Neural crest cell (in vitro differentiated cells): ENCODE measurements around the gene CCDC18. TPM values are rescaled to one million over a fixed set of nuclear protein-coding genes. Genes with fewer than 3 reads are reported as not detected.

Experiments
- DNase-seq: peaks from one replicate; pipeline ENCODE4 v3.0.0; 2021; ENCODE audit warnings: low read depth, mixed read lengths, low spot score
- H3K27ac Mint-ChIP-seq: one replicate; pipeline ENCODE4 v1.8.0; 2021; ENCODE audit warnings: mild to moderate bottlenecking, mixed read lengths; ENCODE audit not compliant: unreplicated experiment
- H3K27me3 Mint-ChIP-seq: 2 replicates; pipeline ENCODE4 v1.8.0; 2021; ENCODE audit warnings: low read depth, mild to moderate bottlenecking, mixed read lengths
- H3K36me3 Mint-ChIP-seq: 2 replicates; pipeline ENCODE4 v1.8.0; 2021; ENCODE audit warnings: low read depth, mild to moderate bottlenecking, mixed read lengths
- H3K4me1 Mint-ChIP-seq: 2 replicates; pipeline ENCODE4 v1.8.0; 2021; ENCODE audit warnings: mixed read lengths
- H3K4me3 Mint-ChIP-seq: one replicate; pipeline ENCODE4 v1.8.0; 2021; ENCODE audit warnings: mild to moderate bottlenecking, mixed read lengths
- H3K9me3 Mint-ChIP-seq: 2 replicates; pipeline ENCODE4 v1.8.0; 2021; ENCODE audit warnings: mixed read lengths
- long read RNA-seq: library from polyadenylated mRNA; unstranded; transcript quantifications from one replicate; pipeline ENCODE4 v2.0.0, GENCODE V29; 2020
- total RNA-seq: library from RNA; stranded (reverse); gene quantifications from 2 replicates; pipeline ENCODE4 v1.2.1, GENCODE V29; 2021
- TF ChIP-seq, protein P1 (sequence below): fragments of 200-600 bp; sonication (generic); conservative IDR thresholded peaks from 2 replicates; pipeline ENCODE4 v1.5.0; 2021; ENCODE audit warnings: antibody characterized with exemption, mild to moderate bottlenecking

Gene CCDC18, protein sequence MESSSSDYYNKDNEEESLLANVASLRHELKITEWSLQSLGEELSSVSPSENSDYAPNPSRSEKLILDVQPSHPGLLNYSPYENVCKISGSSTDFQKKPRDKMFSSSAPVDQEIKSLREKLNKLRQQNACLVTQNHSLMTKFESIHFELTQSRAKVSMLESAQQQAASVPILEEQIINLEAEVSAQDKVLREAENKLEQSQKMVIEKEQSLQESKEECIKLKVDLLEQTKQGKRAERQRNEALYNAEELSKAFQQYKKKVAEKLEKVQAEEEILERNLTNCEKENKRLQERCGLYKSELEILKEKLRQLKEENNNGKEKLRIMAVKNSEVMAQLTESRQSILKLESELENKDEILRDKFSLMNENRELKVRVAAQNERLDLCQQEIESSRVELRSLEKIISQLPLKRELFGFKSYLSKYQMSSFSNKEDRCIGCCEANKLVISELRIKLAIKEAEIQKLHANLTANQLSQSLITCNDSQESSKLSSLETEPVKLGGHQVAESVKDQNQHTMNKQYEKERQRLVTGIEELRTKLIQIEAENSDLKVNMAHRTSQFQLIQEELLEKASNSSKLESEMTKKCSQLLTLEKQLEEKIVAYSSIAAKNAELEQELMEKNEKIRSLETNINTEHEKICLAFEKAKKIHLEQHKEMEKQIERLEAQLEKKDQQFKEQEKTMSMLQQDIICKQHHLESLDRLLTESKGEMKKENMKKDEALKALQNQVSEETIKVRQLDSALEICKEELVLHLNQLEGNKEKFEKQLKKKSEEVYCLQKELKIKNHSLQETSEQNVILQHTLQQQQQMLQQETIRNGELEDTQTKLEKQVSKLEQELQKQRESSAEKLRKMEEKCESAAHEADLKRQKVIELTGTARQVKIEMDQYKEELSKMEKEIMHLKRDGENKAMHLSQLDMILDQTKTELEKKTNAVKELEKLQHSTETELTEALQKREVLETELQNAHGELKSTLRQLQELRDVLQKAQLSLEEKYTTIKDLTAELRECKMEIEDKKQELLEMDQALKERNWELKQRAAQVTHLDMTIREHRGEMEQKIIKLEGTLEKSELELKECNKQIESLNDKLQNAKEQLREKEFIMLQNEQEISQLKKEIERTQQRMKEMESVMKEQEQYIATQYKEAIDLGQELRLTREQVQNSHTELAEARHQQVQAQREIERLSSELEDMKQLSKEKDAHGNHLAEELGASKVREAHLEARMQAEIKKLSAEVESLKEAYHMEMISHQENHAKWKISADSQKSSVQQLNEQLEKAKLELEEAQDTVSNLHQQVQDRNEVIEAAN (N-terminal part only)
- total RNA-seq = 20.8 and 21.0 TPM in 2 replicates
- long read RNA-seq, partial matches to known transcripts = 4 of 17 reads
- long read RNA-seq, other reads (novel, unspliced or antisense) = 12 of 17 reads

DNA sequence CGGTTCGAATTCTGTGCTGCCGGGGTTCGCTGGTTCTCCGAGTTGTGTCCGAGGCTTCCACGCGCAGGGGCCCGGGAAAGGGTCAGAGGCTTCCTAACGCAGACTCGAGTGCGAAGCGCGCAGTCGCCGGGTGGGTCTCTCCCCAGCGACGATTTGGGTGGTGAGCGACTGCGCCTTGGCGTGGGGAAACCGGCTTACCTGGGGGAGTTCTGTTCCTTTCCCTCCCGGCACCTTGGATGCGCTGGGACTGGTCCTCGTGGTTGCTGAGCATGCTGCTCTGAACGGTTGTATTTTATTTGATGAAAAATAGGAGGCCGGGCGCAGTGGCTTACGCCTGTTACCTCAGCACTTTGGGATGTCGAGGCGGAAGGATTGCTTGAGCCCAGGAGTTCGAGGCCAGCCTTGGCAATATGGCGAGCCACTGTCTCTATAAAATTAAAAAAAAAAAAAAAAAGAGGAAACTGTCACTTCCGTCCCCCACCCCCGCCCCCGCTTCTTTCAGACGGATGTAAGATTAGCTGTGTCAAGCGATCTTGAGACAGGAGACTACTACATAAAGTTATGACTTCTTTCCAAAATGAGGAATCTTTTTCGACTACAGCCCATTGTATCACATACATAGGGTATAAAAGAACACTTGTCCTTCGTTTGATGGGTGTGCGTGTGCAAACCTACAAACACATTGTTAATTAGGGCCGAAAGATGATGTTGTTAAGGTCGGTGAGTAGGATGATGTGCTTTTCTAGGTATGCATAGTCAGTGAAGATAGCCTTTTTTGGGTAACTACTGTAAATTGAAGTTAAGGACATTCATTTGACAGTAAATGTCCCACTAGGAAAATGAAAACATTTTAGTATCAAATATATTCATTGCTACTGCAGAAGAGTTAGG lies at the start of gene CCDC18:
CCDC18 (plus strand) TSS at position 2 of the 891 bp plus-strand sequence. CDS start 2,638 bp downstream, outside the sequence.
- no peaks in the 10 kb centered on the region for H3K9me3 Mint-ChIP-seq
- peak within 1 kb of the TSS; percentile 99 for H3K27ac Mint-ChIP-seq
- no peaks in the 10 kb centered on the region for H3K36me3 Mint-ChIP-seq
- H3K4me3 Mint-ChIP-seq = peak within 1 kb of the TSS; percentile 92
- no peak for DNase-seq
- TF ChIP-seq, protein P1, sequence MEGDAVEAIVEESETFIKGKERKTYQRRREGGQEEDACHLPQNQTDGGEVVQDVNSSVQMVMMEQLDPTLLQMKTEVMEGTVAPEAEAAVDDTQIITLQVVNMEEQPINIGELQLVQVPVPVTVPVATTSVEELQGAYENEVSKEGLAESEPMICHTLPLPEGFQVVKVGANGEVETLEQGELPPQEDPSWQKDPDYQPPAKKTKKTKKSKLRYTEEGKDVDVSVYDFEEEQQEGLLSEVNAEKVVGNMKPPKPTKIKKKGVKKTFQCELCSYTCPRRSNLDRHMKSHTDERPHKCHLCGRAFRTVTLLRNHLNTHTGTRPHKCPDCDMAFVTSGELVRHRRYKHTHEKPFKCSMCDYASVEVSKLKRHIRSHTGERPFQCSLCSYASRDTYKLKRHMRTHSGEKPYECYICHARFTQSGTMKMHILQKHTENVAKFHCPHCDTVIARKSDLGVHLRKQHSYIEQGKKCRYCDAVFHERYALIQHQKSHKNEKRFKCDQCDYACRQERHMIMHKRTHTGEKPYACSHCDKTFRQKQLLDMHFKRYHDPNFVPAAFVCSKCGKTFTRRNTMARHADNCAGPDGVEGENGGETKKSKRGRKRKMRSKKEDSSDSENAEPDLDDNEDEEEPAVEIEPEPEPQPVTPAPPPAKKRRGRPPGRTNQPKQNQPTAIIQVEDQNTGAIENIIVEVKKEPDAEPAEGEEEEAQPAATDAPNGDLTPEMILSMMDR = no peak
- peaks cover 32% of the 10 kb centered on the region for H3K4me1 Mint-ChIP-seq
- H3K27me3 Mint-ChIP-seq = no peaks in the 10 kb centered on the region

DNA sequence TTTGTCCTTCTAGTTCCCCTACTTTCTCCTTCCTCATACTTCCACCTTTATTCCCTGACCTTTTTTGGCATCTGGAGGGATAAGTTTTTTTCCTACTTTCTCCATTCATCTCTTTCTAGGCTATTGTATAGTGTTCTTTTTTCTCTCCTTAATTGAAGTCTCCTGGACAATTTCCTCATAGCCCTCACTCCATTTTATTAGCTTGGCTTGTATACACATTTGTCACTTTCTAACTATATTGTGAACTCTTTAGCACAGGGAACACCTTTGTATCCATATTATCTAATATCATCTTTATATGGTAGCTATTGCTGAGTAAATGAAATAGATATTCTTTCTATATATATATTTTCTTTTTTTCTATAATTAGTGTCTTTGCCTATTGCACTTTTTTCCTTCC lies 47.9 kb upstream of the CCDC18 start:
- no peak overlapping the region for H3K4me3 Mint-ChIP-seq
- no peaks in the 10 kb centered on the region for H3K4me1 Mint-ChIP-seq
- no peaks in the 10 kb centered on the region for H3K27me3 Mint-ChIP-seq
- peaks cover 5% of the 10 kb centered on the region for H3K36me3 Mint-ChIP-seq
- TF ChIP-seq, protein P1 = no peak
- DNase-seq = no peak
- no peak overlapping the region for H3K27ac Mint-ChIP-seq
- H3K9me3 Mint-ChIP-seq = no peaks in the 10 kb centered on the region

DNA sequence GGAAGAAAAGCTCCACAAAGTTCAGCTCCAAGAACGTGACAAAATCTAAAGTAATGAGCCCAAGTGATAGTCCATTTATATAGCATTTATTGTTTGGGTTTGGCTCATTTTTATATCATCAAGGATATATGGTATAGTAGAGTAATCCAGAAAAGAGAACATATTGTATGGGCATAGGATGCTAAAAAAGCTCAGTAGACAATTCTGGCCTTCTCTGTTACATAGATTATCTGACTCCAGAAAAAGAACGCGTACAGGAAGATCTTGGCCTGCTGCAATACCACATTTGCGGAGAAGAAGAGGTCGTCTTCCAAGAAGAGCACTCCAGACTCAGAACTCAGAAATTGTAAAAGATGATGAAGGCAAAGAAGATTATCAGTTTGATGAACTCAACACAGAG lies 44.1 kb upstream of the CCDC18 start:
- TF ChIP-seq, protein P1 = no peak
- H3K27me3 Mint-ChIP-seq = no peaks in the 10 kb centered on the region
- peaks cover 11% of the 10 kb centered on the region for H3K36me3 Mint-ChIP-seq
- H3K4me1 Mint-ChIP-seq = no peaks in the 10 kb centered on the region
- no peak overlapping the region for H3K27ac Mint-ChIP-seq
- no peak overlapping the region for H3K4me3 Mint-ChIP-seq
- no peaks in the 10 kb centered on the region for H3K9me3 Mint-ChIP-seq
- no peak for DNase-seq

DNA sequence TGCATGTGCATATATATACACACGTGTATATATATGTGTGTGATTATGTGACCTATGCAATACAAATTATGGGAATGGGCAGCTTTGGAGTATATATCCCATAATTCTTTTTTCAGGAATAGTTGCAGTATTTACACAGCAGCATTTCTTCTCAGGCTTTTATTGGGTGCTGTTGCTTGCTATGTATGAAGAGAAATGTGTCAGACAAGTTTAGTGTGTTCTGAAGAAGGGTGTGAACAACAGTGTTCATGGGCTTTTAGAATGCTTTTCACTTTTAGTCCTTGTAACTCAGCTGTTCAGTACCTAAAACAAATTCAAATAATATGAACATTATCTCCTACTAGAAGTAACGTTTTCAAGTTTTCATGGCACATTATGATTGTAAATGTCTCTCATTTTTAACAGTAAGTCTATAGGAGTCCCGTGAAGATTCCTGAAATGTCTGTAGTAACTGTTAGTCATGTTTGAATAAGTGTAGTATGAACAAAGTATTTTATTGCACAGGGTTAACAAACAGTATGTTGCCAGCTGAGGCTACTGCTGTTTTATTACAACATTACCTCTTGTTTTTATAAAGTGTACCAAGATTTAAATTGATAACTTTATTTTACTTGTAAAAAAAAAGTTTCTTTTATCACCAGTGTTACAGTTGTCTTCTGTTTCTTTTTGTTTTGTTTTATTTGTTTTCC lies 42.8 kb upstream of the CCDC18 start:
- H3K27ac Mint-ChIP-seq = no peak overlapping the region
- no peaks in the 10 kb centered on the region for H3K4me1 Mint-ChIP-seq
- peaks cover 11% of the 10 kb centered on the region for H3K36me3 Mint-ChIP-seq
- TF ChIP-seq, protein P1 = no peak
- H3K9me3 Mint-ChIP-seq = no peaks in the 10 kb centered on the region
- H3K27me3 Mint-ChIP-seq = no peaks in the 10 kb centered on the region
- DNase-seq = no peak
- no peak overlapping the region for H3K4me3 Mint-ChIP-seq
